ELF-1 (cell line): ENCODE measurements around the gene BCAP31.
"Not testable (repeated sequence)": the region's sequence is repeated elsewhere in the genome, so short reads cannot be mapped to it uniquely, and the experiment has no call there.

Experiments used
- DNase-seq: peaks from one replicate; pipeline ENCODE4 v3.0.0-alpha.2; 2016; ENCODE audit warnings: low read depth, low spot score

Gene BCAP31

DNA sequence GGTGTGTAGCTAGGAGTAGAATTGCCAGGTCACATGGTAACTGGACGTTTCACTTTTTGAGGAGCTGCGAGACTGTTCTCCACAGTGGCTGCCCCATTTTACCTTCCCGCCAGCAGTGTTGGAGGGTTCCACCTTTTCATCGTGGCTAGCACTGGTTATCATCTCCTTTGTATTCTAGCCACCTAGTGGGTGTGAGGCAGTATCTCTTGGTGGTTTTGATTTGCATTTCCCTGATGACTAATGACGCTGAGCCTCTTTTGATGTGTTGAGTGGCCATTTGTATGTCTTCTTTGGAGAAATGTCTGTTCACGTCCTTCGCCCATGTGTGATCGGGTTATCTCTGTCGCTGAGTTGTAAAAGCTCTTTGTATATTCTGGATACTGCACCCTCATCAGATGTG is 11.1 kb upstream of the BCAP31 start:
- DNase-seq: peak; percentile 57

DNA sequence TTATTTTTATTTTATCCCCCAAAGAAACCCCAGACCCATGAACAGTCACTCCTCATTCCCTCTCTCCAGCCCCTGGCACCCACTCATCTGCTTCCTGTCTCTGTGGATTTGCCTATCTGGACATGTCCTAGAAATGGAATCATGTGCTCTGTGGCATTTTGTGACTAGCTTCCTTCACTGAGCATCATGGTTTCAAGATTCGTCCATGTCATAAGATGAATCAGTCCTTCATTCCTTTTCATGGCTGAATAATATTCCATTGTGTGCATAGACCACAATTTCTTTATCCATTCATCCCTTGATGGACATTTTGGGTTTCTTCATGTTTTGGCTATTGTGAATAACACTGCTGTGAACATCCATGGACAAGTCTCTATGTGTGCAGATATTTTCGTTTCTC is 10.7 kb upstream of the BCAP31 start:
- no peak for DNase-seq

DNA sequence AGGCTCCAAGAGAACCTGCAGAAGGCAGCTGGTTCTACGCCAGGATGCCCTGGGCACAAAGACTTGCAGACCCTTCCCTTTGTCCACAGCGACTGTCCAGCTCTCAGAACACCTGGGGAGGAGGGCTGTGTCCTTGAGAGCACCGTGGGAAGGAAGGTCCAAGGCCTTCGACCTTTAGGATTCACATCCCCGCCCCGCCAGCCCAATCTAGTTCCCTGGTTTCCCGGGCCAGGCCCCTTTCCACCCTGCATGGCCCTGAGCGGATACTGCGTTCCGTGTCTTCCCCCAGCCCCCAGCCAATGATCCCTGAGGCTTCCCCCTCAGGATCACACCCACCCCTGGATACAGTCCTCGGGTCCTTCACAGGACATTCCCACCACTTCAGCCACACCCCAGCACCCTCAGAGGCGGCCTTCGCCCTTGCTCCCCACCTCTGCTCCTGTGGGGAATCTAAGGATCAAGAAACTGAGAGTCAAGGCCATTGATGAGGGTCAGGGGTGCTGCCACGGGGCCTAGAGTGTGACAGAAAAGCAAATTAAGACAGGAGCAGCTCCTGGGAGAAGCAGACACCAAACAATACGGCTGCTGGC is 9.6 kb upstream of the BCAP31 start:
- DNase-seq: no peak

DNA sequence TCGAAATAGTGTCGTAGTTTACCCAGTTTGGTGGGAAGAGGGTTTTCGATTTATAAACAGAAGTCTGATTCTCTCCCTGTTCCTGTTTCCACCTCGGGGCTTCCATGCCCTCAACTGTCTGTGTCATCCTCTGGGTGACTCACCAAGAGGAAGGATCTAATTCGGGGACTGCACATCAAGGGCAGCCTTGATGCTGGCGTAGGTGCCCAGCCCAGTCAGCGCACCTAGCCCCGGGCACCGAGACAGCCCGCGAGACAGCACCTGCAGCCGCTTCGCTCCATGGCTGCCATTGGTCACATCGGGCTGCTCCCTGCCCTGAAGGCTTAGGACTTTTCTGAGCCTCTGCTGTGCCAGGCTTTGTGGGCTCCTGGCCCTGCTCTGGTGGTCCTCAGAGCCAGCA is 8.2 kb upstream of the BCAP31 start:
- no peak for DNase-seq

DNA sequence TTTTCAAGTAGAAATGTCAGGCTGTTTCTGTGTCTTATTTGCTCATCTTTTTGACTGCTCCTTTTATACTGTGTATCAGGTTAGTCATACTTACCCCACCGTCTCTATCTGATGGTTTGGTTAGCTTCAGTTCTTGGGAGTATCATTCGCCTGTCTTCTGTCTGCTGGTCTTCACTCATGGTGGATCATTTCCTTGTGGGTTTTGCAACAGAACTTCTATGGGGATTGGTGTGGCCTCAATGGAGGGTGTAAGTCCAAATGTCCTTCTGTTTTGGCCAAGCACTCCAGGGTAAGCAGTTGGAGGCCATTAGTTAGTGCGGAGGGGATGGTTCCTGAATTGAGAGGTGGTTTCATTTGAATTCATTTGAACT is 7.6 kb upstream of the BCAP31 start:
- DNase-seq: no peak

DNA sequence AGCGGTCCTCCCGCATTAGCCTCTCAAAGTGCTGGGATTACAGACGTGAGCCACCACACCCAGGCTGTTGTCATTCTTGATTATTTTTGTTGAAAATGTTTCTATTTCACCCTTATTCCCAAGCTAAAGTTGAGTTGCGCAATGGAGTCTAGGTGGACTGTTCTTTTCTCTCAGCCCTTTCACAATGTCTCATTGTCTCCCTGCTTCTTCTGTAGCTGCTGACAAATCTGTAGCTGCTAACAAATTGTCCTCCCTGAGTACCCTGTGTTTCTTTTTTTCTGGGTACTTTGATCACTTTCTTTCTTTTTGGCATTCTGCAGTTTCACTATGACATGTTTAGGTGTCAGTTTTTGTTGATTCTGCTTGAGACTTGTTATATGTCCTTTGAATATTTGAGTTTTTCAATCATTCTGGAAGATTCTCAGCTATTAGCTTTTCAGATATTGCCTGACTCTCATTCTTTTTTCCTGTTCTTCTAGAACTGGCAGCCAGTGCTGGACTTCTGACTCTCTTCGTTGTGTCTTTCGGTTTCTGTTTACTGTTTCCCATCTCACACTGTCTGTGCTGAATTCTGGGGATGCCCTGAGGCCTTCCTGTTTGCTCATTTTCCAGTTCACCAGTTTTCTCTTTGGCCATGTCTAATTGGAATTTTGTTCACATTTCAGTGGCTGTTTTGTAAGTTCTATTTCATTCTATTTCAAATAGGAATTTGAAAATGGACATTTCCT is 7.1 kb upstream of the BCAP31 start:
- DNase-seq: no peak

DNA sequence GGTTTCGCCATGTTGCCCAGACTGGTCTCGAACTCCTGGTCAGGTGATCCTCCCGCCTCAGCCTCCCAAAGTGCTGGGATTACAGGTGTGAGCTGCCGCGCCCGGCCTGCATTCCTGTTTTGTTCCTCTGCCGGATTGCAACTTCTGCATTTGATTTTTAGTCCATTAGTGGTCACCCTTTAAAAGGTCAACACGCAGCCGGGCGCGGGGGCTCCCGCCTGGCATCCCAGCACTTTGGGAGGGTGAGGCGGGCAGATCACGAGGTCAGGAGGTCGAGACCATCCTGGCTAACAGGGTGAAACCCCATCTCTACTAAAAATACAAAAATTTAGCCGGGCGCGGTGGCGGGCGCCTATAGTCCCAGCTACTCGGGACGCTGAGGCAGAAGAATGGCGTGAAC is 5.9 kb upstream of the BCAP31 start:
- not testable (repeated sequence) for DNase-seq

DNA sequence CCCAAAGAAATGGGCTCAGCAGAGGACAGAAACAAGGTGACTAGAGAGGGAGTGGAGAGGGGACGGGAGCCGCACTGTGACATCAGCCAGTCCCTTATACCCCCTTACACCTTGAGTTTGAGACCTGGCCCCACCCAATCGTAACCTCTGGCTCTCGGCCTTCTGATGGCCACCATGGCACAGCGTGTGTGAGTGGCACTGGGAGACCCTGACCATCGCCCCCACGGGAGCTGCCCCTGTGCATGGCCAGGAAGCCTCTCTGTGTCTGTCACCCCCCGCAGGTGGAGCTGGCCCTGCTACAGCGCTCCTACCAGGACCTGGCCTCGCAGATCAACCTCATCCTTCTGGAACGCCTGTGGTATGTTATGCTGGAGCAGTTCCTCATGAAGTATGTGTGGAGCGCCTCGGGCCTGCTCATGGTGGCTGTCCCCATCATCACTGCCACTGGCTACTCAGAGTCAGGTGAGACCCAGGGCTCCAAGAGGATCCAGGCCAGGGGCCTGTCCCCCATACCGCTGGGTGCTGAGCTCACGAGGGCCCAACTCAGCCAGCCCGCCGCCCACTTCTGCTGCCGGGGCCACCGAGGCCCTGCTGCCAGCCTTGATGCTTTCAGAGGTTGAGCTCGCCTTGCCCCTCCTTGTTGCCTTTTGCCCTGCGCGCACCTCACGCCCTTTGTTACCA is 4.9 kb upstream of the BCAP31 start:
- no peak for DNase-seq

DNA sequence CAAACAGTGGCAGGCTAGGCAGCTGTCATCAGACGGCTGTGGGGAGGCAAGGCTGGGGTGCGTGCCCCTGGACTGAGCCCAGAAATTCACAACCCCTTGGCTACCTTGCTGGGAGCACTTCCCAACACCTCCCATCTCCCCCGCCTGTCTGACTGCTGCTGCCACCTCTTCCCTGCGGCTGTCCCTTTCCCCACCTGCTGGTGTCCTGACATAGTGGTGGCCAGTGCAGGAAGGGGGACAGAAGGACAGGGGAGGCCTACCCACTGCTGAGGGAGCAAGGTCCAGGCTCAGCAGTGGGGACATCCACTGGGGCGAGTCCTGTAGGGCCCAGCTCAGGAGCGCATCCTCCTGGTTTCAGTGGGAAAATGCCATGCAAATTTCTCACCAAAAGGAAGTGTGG is 3.9 kb upstream of the BCAP31 start:
- no peak for DNase-seq

DNA sequence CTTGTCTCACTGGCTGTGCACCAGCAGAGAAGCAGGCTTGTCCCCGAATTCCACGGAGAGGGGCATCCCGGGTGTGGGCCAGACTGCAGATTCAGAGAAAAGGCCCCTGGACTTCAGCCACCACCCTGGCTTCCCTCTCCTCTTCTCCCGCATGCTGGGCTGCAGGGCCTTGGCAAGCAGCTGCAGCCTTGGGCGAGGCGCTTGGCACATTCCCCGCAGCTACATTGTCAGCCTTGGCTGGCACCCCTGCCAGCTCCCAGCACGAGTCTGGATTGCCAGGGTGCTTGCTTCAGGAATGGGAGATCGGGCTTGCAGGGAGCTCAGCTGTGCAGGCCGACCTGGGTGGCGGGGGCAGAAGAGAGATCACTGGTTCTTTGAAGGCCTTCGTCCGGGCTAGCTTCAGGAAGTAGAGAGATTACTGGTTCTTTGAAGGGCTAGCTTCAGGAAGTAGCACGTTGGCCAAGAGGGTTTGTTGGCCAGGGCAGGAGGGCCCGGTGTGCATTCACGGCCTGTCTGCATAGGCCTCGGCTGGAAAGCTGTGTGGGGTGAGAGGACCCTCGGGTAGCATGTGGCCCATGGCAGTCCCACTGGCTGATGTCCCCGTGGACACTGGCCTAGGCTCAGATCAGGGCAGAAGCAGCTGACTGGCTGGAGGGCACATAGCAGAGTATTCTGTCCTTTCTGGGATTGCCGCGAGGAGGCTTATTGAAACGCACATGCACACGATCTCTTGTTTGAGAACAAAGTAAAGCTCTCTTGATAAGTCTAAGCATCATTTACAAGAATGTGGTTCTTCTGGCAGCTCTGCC is 3.1 kb upstream of the BCAP31 start:
- DNase-seq: no peak

DNA sequence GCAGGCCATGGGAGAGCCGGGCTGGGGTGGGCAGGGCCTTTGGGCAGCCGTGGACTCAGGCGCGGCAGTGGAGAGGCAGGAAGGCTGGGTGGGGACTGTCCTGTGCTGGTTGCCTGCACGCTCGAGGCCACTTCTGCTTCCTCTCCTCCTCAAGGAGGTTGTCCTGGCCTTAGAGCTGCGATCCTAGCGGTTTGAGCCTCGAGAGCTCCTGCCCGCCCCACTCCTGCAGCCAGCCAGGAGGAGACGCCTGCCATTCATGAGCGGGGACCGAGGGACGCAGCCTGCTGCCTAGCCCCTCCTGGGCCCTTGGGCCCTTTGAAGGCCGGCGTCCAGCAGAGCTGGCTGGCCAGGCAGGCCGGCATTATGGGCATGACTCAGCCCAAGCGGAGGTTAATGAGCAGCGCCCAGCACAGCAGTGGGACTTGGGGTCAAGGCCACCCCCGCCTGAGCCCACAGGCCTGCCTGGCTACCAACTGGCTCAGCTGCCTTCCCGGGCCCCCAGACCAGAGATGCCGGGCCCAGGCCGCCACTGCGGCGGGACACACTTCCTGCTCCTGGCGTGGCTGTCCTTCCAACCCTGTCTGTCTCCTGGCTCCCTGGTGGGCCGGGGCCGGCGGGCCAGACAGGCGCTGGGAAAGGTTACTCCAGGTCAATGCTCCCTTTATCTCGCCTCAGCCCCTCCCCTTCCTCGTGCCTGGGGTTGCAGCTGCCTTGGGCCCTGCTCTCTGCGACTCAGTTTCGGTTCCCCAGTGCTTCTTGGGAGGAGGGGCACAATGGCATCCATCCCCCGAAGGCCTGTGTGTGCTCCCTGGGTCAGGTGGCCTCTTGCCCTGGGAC is 2.3 kb upstream of the BCAP31 start:
- peak; percentile 97 for DNase-seq

DNA sequence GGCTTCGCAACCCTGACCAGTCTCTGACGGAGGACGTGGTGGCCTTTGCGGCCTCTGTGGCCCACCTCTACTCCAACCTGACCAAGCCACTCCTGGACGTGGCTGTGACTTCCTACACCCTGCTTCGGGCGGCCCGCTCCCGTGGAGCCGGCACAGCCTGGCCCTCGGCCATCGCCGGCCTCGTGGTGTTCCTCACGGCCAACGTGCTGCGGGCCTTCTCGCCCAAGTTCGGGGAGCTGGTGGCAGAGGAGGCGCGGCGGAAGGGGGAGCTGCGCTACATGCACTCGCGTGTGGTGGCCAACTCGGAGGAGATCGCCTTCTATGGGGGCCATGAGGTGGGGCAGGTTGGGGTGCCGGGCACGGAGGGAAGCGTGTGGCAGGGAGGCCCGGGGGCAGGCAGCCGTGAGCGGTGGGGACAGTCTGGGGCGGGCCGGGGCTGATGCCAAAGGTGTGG is 1.7 kb upstream of the BCAP31 start:
- no peak for DNase-seq

DNA sequence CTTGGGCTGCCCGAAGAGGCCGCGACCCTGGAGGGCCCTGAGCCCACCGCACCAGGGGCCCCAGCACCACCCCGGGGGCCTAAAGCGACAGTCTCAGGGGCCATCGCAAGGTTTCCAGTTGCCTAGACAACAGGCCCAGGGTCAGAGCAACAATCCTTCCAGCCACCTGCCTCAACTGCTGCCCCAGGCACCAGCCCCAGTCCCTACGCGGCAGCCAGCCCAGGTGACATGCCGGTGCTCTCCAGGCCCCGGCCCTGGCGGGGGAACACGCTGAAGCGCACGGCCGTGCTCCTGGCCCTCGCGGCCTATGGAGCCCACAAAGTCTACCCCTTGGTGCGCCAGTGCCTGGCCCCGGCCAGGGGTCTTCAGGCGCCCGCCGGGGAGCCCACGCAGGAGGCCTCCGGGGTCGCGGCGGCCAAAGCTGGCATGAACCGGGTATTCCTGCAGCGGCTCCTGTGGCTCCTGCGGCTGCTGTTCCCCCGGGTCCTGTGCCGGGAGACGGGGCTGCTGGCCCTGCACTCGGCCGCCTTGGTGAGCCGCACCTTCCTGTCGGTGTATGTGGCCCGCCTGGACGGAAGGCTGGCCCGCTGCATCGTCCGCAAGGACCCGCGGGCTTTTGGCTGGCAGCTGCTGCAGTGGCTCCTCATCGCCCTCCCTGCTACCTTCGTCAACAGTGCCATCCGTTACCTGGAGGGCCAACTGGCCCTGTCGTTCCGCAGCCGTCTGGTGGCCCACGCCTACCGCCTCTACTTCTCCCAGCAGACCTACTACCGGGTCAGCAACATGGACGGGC is 1.0 kb upstream of the BCAP31 start:
- DNase-seq: peak; percentile 50

DNA sequence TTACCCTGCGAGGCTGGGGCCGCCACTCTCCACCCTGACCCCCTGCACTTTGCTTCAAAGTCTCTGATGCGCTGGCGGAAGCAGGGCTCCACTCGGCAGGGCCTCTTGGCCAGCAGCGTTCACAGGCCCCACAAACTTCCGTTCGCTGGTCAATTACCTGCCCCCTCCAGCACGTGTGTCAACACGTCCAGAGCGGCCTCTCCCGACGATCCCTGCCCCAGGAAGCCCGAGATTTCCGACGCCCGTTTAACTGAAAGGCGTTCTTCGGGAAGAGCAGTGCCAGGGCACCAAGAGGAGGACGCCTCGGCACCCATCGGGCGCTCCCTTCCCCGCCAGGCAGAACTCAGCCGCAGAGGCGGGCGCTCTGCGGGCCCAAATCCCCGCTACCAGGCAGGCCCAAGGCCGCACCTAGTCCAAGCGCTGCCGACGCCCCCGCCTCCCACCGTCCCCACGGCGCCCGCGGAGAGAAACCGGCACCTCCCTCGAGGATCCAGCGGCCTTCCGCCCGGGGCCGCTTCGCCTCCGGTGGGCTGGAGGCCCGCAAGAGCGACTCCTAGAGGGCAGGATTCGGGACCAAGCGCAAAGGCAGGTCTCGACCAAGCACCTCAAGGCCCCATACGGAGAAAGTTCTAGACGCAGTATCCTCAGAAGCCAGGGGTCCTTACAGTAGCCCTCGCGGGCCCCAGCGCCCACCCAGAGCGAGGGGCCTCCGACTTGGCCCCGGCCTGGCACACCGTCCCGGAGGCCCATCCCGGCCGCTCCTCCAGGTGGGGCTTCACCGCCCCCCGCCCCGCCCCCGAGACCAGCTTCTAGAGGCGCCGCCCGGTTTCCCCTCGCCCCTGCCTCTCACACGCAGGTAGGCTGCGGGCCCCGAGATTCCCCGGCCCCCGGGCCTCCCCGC is 586 bp downstream of the BCAP31 start:
- peak; percentile 79 for DNase-seq

DNA sequence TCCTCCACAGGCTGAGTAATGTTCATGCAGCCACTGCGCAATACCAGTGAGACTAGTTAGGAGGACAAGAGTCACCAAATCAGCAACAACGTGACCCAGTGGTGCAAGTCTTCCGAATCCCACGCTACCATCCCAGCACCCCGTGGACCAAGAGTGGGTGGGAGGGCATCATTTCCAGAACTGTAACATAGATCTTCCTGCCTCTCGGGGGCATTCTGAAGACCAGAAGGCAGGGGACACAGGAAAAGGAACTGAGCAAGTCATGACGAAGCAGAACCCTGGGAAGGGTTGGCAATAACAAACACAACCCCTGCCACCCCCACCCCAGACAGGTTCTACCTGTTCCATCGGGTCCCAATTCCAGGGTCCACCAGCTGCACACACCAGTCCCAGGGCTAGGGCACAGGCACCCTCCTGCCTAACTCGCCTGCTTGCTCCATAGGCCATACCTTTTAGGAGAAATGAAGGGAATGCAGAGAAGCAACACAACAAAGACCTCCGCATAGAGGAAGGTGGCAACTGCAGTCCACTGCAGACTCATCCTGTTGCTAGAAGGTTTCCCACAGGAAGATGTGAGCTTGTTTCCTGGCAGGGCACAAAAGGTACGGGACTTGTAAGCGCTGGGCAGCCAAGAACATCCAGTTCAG is 1.4 kb downstream of the BCAP31 start:
- DNase-seq: peak; percentile 64

DNA sequence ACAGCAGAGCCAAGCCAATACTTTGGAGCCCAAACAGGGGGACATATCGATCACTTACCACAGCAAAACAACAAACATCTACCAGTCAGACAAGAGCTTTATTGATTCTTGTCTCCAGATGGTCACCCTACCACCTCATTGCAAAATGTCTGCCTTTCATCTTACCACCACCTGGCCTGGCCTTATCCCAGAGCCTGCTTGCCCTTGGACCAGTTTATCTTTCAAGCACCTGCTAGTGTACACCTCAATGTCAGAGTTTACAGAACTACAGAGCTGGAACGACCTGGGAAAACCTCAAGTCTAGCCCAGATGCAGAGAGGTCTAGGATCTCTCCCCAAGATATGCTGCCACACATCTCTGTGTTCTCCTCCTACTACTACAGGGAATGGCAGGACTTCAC is 4.5 kb downstream of the BCAP31 start:
- no peak for DNase-seq

DNA sequence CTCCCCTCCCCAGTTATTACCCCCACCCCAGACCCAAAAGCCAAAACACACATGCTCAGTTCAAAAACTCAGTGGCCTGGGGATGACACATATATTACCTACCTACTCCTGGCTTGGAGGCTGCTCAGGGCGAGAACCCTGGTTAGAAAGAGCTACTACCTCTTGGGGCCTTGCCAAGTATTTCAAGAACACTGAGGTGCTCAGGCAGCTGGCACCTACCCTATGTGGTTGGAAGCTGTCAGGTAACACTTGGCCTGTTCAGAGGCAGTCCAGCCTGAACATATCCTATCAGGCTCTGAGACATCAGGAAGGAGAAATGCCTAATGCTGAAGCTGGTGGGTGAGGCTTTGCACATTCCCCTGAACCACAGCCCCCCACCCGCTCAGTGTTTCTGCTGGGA is 4.9 kb downstream of the BCAP31 start:
- DNase-seq: no peak

DNA sequence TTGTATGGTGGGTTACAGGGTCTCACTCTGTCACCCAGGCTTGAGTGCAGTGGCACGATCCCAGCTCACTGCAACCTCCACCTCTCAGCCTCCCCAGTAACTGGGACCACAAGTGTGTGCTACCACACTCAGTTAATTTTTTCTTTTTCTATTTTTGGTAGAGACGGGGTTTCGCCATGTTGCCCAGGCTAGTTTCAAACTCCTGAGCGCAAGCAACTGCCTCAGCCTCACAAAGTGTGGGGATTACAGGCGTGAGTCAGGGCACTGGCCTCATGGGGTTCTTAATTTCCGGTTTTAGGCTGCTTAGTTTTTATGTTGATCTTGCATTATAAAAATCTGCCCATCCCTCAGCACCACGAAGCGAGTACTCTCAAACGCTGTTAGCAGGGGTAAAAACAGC is 6.7 kb downstream of the BCAP31 start:
- no peak for DNase-seq

DNA sequence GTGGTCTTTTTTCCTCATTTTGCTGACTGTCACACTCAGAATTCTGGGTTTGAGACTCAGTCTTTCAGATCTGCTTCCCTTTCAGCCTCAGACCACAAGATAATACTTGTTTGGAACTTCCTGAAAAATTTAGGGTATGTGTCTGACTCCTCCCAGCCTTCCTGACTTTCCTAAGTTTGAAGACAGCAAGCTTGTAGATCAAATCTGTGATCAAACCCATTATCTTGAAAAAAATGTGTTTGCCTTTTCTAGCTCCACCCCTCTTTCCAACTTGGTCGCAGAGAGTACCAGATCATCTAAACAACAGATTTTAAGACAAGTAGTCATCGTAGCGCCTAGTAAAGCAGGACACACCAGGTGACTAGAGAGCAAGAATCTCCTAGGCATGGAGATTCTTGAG is 9.9 kb downstream of the BCAP31 start:
- no peak for DNase-seq
